Adrenal gland (tissue), 12 donors: ENCODE results near the gene SPIN4. TPM values are rescaled to one million over a fixed set of nuclear protein-coding genes. Genes with fewer than 3 reads are reported as not detected.
"Not testable (repeated sequence)": the region's sequence is repeated elsewhere in the genome, so short reads cannot be mapped to it uniquely, and the experiment has no call there.

Source experiments
- DNase-seq, 7 donors: peaks; one replicate each; pipeline ENCODE4 v3.0.0-alpha.2; 2019 to 2020
- H3K27ac ChIP-seq, 5 donors: fragments of 200-600 bp; sonication (generic) in 4 of 5; 1 replicate in 3 of 5; 2 replicates in 2 of 5; pipeline versions ENCODE4 v1.5.1 to v1.8.0; 2016 to 2020; ENCODE audit warnings: mild to moderate bottlenecking in 1 of 5
- H3K27me3 ChIP-seq: fragments of 200-600 bp; 2 replicates; pipeline ENCODE4 v1.8.0; 2021
- H3K36me3 ChIP-seq, 2 donors: fragments of 200-600 bp; replicated peaks in 1 of 2; 1 replicate in 1 of 2; 2 replicates in 1 of 2; pipeline versions ENCODE4 v1.5.1 to v1.8.0; 2018 to 2022
- H3K4me1 ChIP-seq, 2 donors: fragments of 200-600 bp; replicated peaks in 1 of 2; 1 replicate in 1 of 2; 2 replicates in 1 of 2; pipeline versions ENCODE4 v1.5.1 to v1.8.0; 2018 to 2021
- H3K4me3 ChIP-seq, 4 donors: fragments of 200-600 bp; sonication (generic) in 3 of 4; one replicate each; pipeline ENCODE4 v1.5.1; 2016 to 2018
- H3K9me3 ChIP-seq, 3 donors: fragments of 200-600 bp; sonication (generic) in 1 of 3; replicated peaks in 1 of 3; 1 replicate in 2 of 3; 2 replicates in 1 of 3; pipeline versions ENCODE4 v1.5.1 to v1.8.0; 2016 to 2021
- CTCF ChIP-seq, 6 experiments: fragments of 450-650 bp in 4 of 6; fragments of 200-600 bp in 2 of 6; sonication (generic) in 1 of 6; IDR thresholded peaks; 1 replicate in 5 of 6; 2 replicates in 1 of 6; pipeline versions ENCODE4 v1.5.1 to v1.8.0; 2016 to 2021; ENCODE audit warnings: antibody characterized with exemption in 6 of 6, mild to moderate bottlenecking in 2 of 6, moderate library complexity in 1 of 6
- POLR2A ChIP-seq, 2 donors: fragments of 450-650 bp; IDR thresholded peaks; one replicate each; pipeline ENCODE4 v1.6.1; 2017; ENCODE audit warnings: antibody characterized with exemption in 2 of 2, mild to moderate bottlenecking in 2 of 2, moderate library complexity in 1 of 2
- WGBS, 4 donors: extraction: QIAGEN DNeasy Blood & Tissue Kit in 2 of 4; methylation state at CpG; one replicate each; pipeline versions ENCODE4 v1.1.5 to v1.1.7; 2013 to 2017; 5-methylcytosine and 5-hydroxymethylcytosine counted together
- intact Hi-C, 2 donors: fragments of 100-400 bp; cut with DNase I; formaldehyde crosslinking; loops; one replicate each; pipeline versions ENCODE4 v1.14.1 to v1.15.0; 2022 to 2023
- polyA plus RNA-seq, 3 donors: library from polyadenylated mRNA; stranded (reverse); fragments of 200-250 nt in 2 of 3; fragments of 350-450 nt in 1 of 3; fragmentation: Illumina TruSeq in 1 of 3; extraction: RNeasy Lipid Tissue Mini Kit (QIAGEN cat#74804) in 1 of 3; gene quantifications; one replicate each; pipeline ENCODE4 v1.2.3, GENCODE V29; 2013 to 2014
- total RNA-seq, 9 donors: library from RNA; depleted of rRNA in 4 of 9; stranded (reverse); fragments of >200 nt in 4 of 9; fragments of 120-200 nt in 1 of 9; fragmentation: NEBNext Ultra II Directional in 1 of 9; extraction: Animal tissue kit (Norgen Biotek cat#: 25700) in 1 of 9; gene quantifications; one replicate each; pipeline versions ENCODE4 v1.1.0 to v1.2.4, GENCODE V29; 2013 to 2023
- donor health status: healthy with polysubstance abuse.
- donor health status: Bipolar disorder and iron deficiency.
- donor health status: DM: yes; HTN: yes; CAD: no.
- donor health status: DM: no; HTN: no; CAD: no.
- donor health status: DM: no; HTN: no; CAD: no.
- donor health status: DM: yes; HTN: yes; CAD: no.

Gene SPIN4
- total and polyA plus RNA-seq, 12 donors = 0.54 to 4.9 (median 2.2) TPM

- 65 to 96% (median 86%) methylated on average over 3 of the region's 3 CpGs for WGBS, 4 donors
Observed at GRCh38 chrX:63387411-63387810, 36.3 kb upstream of the SPIN4 start.

GRCh38 chrX:63384263-63384662 lies 33.1 kb upstream of the SPIN4 start:
- H3K27me3 ChIP-seq, H3K36me3 ChIP-seq, H3K27ac ChIP-seq, intact Hi-C loops, DNase-seq, H3K9me3 ChIP-seq, H3K4me1 ChIP-seq, H3K4me3 ChIP-seq: not testable (repeated sequence)

More at GRCh38 chrX:63387411-63387810, 36.3 kb upstream of the SPIN4 start:
- no peak for DNase-seq
- Histone ChIP-seq H3K27me3 (peaks cover 5% of the 10 kb centered on the region), H3K9me3 (no peaks in the 10 kb centered on the region), H3K4me3 (no peak overlapping the region), H3K36me3 (no peaks in the 10 kb centered on the region), H3K4me1 (no peaks in the 10 kb centered on the region), H3K27ac (no peak overlapping the region)
- TF ChIP-seq CTCF (IDR thresholded peaks at IDR 0.05) = no peak
- TF ChIP-seq POLR2A (IDR thresholded peaks at IDR 0.05) = no peak
- intact Hi-C loops = no loop called here

- H3K36me3 ChIP-seq, H3K27ac ChIP-seq, H3K4me1 ChIP-seq, H3K9me3 ChIP-seq, H3K4me3 ChIP-seq, H3K27me3 ChIP-seq, DNase-seq, intact Hi-C loops: not testable (repeated sequence)
- WGBS, 4 donors = 90 to 100% (median 93%) methylated on average over 3 of the region's 3 CpGs
Observed at GRCh38 chrX:63373012-63373411, 21.9 kb upstream of the SPIN4 start.

GRCh38 chrX:63367699-63368098 lies 16.6 kb upstream of the SPIN4 start:
- H3K4me1 ChIP-seq, DNase-seq, H3K9me3 ChIP-seq, H3K27ac ChIP-seq, H3K36me3 ChIP-seq, intact Hi-C loops, H3K27me3 ChIP-seq, H3K4me3 ChIP-seq: not testable (repeated sequence)
- WGBS, 4 donors = 37 to 74% (median 69%) methylated on average over 2 to 4 of the region's 5 CpGs; no CpG with 5 or more reads in 1 of the 4 donors

GRCh38 chrX:63363788-63364187 lies 12.7 kb upstream of the SPIN4 start:
- Histone ChIP-seq H3K4me3 (no peak overlapping the region), H3K9me3 (no peaks in the 10 kb centered on the region), H3K4me1 (no peaks in the 10 kb centered on the region), H3K27ac (no peak overlapping the region), H3K36me3 (no peaks in the 10 kb centered on the region), H3K27me3 (no peaks in the 10 kb centered on the region)
- DNase-seq = no peak
- TF ChIP-seq CTCF (IDR thresholded peaks at IDR 0.05) = no peak
- no peak for TF ChIP-seq POLR2A (IDR thresholded peaks at IDR 0.05)
- 76 to 92% (median 80%) methylated on average over 2 to 4 of the region's 4 CpGs for WGBS, 4 donors
- intact Hi-C loops = no loop called here

GRCh38 chrX:63361494-63361893 lies 10.4 kb upstream of the SPIN4 start:
- no peak for TF ChIP-seq POLR2A (IDR thresholded peaks at IDR 0.05)
- no peak for TF ChIP-seq CTCF (IDR thresholded peaks at IDR 0.05)
- no peaks in the 10 kb centered on the region for H3K4me1 ChIP-seq
- H3K9me3 ChIP-seq = no peaks in the 10 kb centered on the region
- no peak overlapping the region for H3K27ac ChIP-seq
- no peaks in the 10 kb centered on the region for H3K27me3 ChIP-seq
- no peaks in the 10 kb centered on the region for H3K36me3 ChIP-seq
- no peak overlapping the region for H3K4me3 ChIP-seq
- intact Hi-C loops = no loop called here
- 54 to 100% (median 77%) methylated on average over 1 to 2 of the region's 2 CpGs for WGBS, 4 donors
- no peak for DNase-seq
